ENCODE data around the gene PCK1. TPM values are rescaled to one million over a fixed set of nuclear protein-coding genes. Genes with fewer than 3 reads are reported as not detected.

PCK1 gene
- polyA plus RNA-seq, 1 experiment: not detected

GRCh38 chr20:57540890-57541580, 19.9 kb upstream of the PCK1 start:
- TF ChIP-seq CTCF (IDR thresholded peaks at IDR 0.05; ENCODE audit: low read depth, low read length): no peak
- CTCF ChIA-PET: no interaction called here
- Histone ChIP-seq H3K9me3 (ENCODE audit: control insufficient read depth, insufficient read depth, low read length) (no peaks in the 10 kb centered on the region), H3K27ac (ENCODE audit: low read depth, low read length) (no peak overlapping the region), H3K4me3 (ENCODE audit: low read depth, low read length) (no peak overlapping the region), H3K27me3 (ENCODE audit: control insufficient read depth, insufficient read depth, low read length) (peaks cover 6% of the 10 kb centered on the region)
- DNase-seq (ENCODE audit: low read depth, low spot score): no peak
- POLR2A ChIA-PET: no interaction called here

GRCh38 chr20:57543754-57544153, 17.2 kb upstream of the PCK1 start:
- no peak for TF ChIP-seq CTCF (IDR thresholded peaks at IDR 0.05; ENCODE audit: low read depth, low read length)
- CTCF ChIA-PET: no interaction called here

GRCh38 chr20:57544838-57545564, 15.9 kb upstream of the PCK1 start:
- peaks cover 6% of the 10 kb centered on the region for H3K27me3 ChIP-seq (ENCODE audit: control insufficient read depth, insufficient read depth, low read length)
- CTCF ChIA-PET: interaction anchor here (0.6 kb wide), 1 partner anchor 20 kb away, joined by 3 read pairs; no protein-coding TSS in a partner anchor
- H3K4me3 ChIP-seq (ENCODE audit: low read depth, low read length): no peak overlapping the region

More at GRCh38 chr20:57543754-57544153, 17.2 kb upstream of the PCK1 start:
- Histone ChIP-seq H3K9me3 (ENCODE audit: control insufficient read depth, insufficient read depth, low read length) (no peaks in the 10 kb centered on the region), H3K27me3 (ENCODE audit: control insufficient read depth, insufficient read depth, low read length) (peaks cover 6% of the 10 kb centered on the region), H3K27ac (ENCODE audit: low read depth, low read length) (no peak overlapping the region), H3K4me3 (ENCODE audit: low read depth, low read length) (no peak overlapping the region)
- POLR2A ChIA-PET: no interaction called here
- no peak for DNase-seq (ENCODE audit: low read depth, low spot score)

GRCh38 chr20:57545927-57546662, 14.8 kb upstream of the PCK1 start:
- Histone ChIP-seq H3K9me3 (ENCODE audit: control insufficient read depth, insufficient read depth, low read length) (no peaks in the 10 kb centered on the region), H3K27ac (ENCODE audit: low read depth, low read length) (no peak overlapping the region), H3K27me3 (ENCODE audit: control insufficient read depth, insufficient read depth, low read length) (peaks cover 6% of the 10 kb centered on the region), H3K4me3 (ENCODE audit: low read depth, low read length) (no peak overlapping the region)
- no peak for DNase-seq (ENCODE audit: low read depth, low spot score)
- CTCF ChIA-PET: no interaction called here
- POLR2A ChIA-PET: no interaction called here
- TF ChIP-seq CTCF (IDR thresholded peaks at IDR 0.05; ENCODE audit: low read depth, low read length): no peak

More at GRCh38 chr20:57544838-57545564, 15.9 kb upstream of the PCK1 start:
- no peak for DNase-seq (ENCODE audit: low read depth, low spot score)
- Histone ChIP-seq H3K27ac (ENCODE audit: low read depth, low read length) (no peak overlapping the region), H3K9me3 (ENCODE audit: control insufficient read depth, insufficient read depth, low read length) (no peaks in the 10 kb centered on the region)
- POLR2A ChIA-PET: no interaction called here
- TF ChIP-seq CTCF (IDR thresholded peaks at IDR 0.05; ENCODE audit: low read depth, low read length): no peak
